ENCODE results near the gene CTSE. TPM values are rescaled to one million over a fixed set of nuclear protein-coding genes. Genes with fewer than 3 reads are reported as not detected.
A peak's percentile ranks its signal among the peaks of the same experiment; 100 is the strongest.

Gene CTSE
- total and polyA plus RNA-seq, 12 donors, result 0.01 TPM; not detected in 11

- Histone ChIP-seq H3K36me3 (no peaks in the 10 kb centered on the region), H3K4me3 (no peak overlapping the region), H3K4me1 (peaks cover 0 to 26% (median 0%) of the 10 kb centered on the region in 9 donors), H3K27me3 (peaks cover 0 to 17% (median 0%) of the 10 kb centered on the region in 7 donors), H3K27ac (no peak overlapping the region), H3K9me3 (no peaks in the 10 kb centered on the region)
- intact Hi-C loops (cut with DNase I), result no loop called here
- TF ChIP-seq CTCF (IDR thresholded peaks at IDR 0.05), result no peak
- DNase-seq (no peak), ATAC-seq (no peak)
These were observed 25.6 kb upstream of the CTSE start for GRCh38 chr1:206049293-206049692.

- 68 to 77% methylated on average over 6 of the region's 6 CpGs for WGBS, 2 donors
These were observed 24.9 kb upstream of the CTSE start for GRCh38 chr1:206048582-206048981.

GRCh38 chr1:206047271-206047670 lies 23.6 kb upstream of the CTSE start:
- intact Hi-C loops (cut with DNase I), result no loop called here
- H3K27ac ChIP-seq, result no peak overlapping the region
- H3K36me3 ChIP-seq, result no peaks in the 10 kb centered on the region
- H3K9me3 ChIP-seq, result no peaks in the 10 kb centered on the region
- no peak for DNase-seq
- peaks cover 0 to 25% (median 0%) of the 10 kb centered on the region in 7 donors for H3K27me3 ChIP-seq
- peaks cover 0 to 21% (median 0%) of the 10 kb centered on the region in 9 donors for H3K4me1 ChIP-seq
- ATAC-seq, result no peak
- no peak overlapping the region for H3K4me3 ChIP-seq
- no peak for TF ChIP-seq CTCF (IDR thresholded peaks at IDR 0.05)
- WGBS, 2 donors, result 77 to 87% methylated on average over 4 of the region's 4 CpGs

More at GRCh38 chr1:206048582-206048981, 24.9 kb upstream of the CTSE start:
- TF ChIP-seq CTCF (IDR thresholded peaks at IDR 0.05), result no peak
- Histone ChIP-seq H3K36me3 (no peaks in the 10 kb centered on the region), H3K9me3 (no peaks in the 10 kb centered on the region), H3K4me1 (peaks cover 0 to 26% (median 0%) of the 10 kb centered on the region in 9 donors), H3K4me3 (no peak overlapping the region), H3K27ac (no peak overlapping the region), H3K27me3 (peaks cover 0 to 17% (median 0%) of the 10 kb centered on the region in 7 donors)
- intact Hi-C loops (cut with DNase I), result no loop called here
- DNase-seq (no peak), ATAC-seq (peak in 1 of 8 donors; percentile 63)

GRCh38 chr1:206041640-206042039 lies 17.9 kb upstream of the CTSE start:
- DNase-seq (no peak), ATAC-seq (no peak)
- Histone ChIP-seq H3K27me3 (peaks cover 0 to 46% (median 19%) of the 10 kb centered on the region in 7 donors), H3K27ac (no peak overlapping the region), H3K4me3 (no peak overlapping the region), H3K4me1 (peaks cover 0 to 10% (median 0%) of the 10 kb centered on the region in 9 donors), H3K36me3 (no peaks in the 10 kb centered on the region), H3K9me3 (no peaks in the 10 kb centered on the region)
- WGBS, 2 donors, result 69 to 75% methylated on average over 7 of the region's 7 CpGs
- intact Hi-C loops (cut with DNase I), result no loop called here
- no peak for TF ChIP-seq CTCF (IDR thresholded peaks at IDR 0.05)

Data from heart right ventricle (tissue), 16 donors.